Effector memory CD4-positive, alpha-beta T cell (primary cell): ENCODE data around the gene LMO7.

ENCODE experiments used
- DNase-seq, 3 donors: peaks; one replicate each; pipeline ENCODE4 v3.0.0-alpha.2; 2020
- H3K27ac ChIP-seq: 2 replicates; pipeline ENCODE4 v1.7.0; 2013; ENCODE audit warnings: mild to moderate bottlenecking, low read length, moderate library complexity; ENCODE audit not compliant: insufficient read depth, poor library complexity, severe bottlenecking
- H3K27me3 ChIP-seq: replicated peaks from 2 replicates; pipeline ENCODE4 v1.7.0; 2013; ENCODE audit warnings: mild to moderate bottlenecking, low read length; ENCODE audit not compliant: insufficient read depth, control insufficient read depth, poor library complexity, severe bottlenecking
- H3K36me3 ChIP-seq: 2 replicates; pipeline ENCODE4 v1.7.0; 2013; ENCODE audit warnings: mild to moderate bottlenecking, low read length, moderate library complexity; ENCODE audit not compliant: control insufficient read depth, insufficient read depth
- H3K4me1 ChIP-seq: 2 replicates; pipeline ENCODE4 v1.7.0; 2013; ENCODE audit warnings: low read length, mild to moderate bottlenecking; ENCODE audit not compliant: control insufficient read depth, insufficient read depth, poor library complexity, severe bottlenecking
- H3K4me3 ChIP-seq: 2 replicates; pipeline ENCODE4 v1.7.0; 2013; ENCODE audit warnings: low read length, low read depth, mild to moderate bottlenecking; ENCODE audit not compliant: insufficient read depth, poor library complexity, severe bottlenecking
- H3K9me3 ChIP-seq: 2 replicates; pipeline ENCODE4 v1.7.0; 2013; ENCODE audit warnings: mild to moderate bottlenecking, low read length, moderate library complexity; ENCODE audit not compliant: control insufficient read depth

LMO7 gene

DNA sequence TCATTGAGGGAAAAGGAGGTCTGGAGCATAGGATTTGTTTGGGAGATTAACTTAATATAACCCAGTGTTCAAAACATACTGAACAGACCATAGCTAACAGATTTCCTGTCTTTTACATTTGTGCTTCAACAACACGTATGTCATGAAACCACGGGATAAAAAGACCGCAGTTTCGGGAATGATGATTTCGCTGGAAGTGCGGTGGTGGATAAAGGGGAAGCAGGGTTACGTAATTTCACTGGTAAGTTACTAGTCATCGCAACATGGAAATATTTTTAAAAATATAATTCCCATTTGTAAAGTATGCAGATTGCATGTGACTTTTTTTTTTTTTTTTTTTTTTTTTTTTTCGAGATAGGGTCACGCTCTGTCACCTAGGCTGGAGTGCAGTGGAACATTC is 237.4 kb downstream of the LMO7 start:
- Histone ChIP-seq H3K27me3 (no peaks in the 10 kb centered on the region), H3K27ac (no peak overlapping the region), H3K4me1 (no peaks in the 10 kb centered on the region), H3K4me3 (no peak overlapping the region), H3K36me3 (no peaks in the 10 kb centered on the region), H3K9me3 (no peaks in the 10 kb centered on the region)
- no peak for DNase-seq

DNA sequence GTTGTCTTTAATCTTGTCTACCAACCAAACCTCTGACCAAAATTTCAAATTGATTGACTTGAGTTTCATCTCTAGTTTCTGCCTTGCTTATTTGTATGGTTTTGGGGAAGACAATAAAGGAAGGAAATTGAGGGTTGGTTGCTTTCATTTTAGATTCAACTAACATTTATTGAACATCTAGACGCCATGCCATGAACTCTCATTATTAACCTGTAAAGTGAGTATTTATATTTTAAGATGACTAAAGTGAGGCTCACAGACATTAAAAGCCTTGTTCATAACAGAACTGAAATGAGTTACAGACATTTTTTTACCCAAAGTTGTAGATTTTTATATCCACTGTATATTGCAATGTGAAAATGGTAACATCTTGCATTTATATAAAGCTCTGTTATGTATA is 239.3 kb downstream of the LMO7 start:
- H3K9me3 ChIP-seq, result no peaks in the 10 kb centered on the region
- H3K4me3 ChIP-seq, result no peak overlapping the region
- DNase-seq, result no peak
- H3K4me1 ChIP-seq, result no peaks in the 10 kb centered on the region
- H3K36me3 ChIP-seq, result no peaks in the 10 kb centered on the region
- H3K27ac ChIP-seq, result no peak overlapping the region
- H3K27me3 ChIP-seq, result no peaks in the 10 kb centered on the region

DNA sequence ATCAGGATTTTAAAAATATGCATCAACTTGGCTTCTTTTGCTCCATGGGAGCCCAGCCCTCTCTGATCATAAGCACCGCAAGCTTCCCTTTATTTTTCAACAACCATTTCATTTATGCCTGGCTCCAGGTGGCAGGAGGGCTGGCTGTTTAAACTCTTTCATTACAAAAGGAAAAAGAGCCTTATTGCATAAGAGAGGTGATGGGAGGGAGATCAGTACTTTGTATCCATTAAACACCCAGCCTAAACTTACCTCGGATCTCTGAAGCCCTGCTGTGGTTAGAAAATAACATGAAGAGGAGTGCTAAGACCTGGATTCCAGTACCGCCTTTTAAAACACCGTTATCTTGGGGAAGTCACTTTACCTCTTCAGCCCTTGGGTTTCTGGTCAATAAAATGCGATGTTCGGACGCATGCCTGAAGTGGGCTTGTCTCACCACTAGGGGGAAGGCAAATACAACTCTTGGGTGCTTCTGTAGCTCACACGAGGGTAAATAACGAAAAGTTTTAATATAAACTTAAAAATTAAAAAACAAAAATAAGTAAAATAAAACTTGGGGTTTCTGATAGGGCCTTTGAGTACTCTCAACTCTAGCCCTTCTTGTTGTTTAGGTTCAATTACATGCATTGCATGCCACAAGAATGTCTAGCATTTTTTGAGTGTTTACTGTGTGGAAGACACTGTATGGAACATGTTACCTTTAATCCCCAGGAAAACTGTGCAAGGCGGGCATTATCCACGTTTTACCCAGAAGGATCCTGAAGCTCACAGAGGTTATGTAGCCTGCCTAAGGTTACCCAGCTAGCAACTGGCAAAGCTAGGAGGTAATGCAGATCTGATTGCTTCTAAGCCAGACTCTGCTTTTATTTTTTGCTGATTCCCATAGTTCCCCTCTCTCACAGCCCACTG is 240.3 kb downstream of the LMO7 start:
- no peaks in the 10 kb centered on the region for H3K36me3 ChIP-seq
- H3K27ac ChIP-seq, result no peak overlapping the region

DNA sequence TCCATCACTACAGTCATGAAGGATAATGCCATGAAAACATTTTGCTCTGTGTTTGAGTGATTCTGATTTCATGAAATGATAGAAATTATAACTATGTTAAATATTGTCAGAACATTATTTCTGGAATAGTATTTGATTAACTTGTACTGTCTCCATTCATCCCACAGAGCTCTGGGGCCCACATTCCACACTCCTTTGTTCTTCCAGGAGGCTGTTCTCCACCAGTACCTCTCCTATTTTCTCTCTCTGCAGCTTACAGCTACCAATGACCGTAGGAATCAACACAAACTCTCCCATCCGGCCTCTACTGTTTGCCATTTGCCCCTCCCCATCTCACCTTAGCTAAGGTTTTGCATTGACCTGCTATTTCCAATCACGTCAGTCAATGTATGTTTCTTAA is 240.9 kb downstream of the LMO7 start:
- H3K4me3 ChIP-seq, result no peak overlapping the region
- no peaks in the 10 kb centered on the region for H3K36me3 ChIP-seq
- no peaks in the 10 kb centered on the region for H3K9me3 ChIP-seq
- no peaks in the 10 kb centered on the region for H3K27me3 ChIP-seq
- no peak overlapping the region for H3K27ac ChIP-seq
- no peak for DNase-seq
- H3K4me1 ChIP-seq, result no peaks in the 10 kb centered on the region

More for the DNA sequence above, 240.3 kb downstream of the LMO7 start:
- Histone ChIP-seq H3K4me3 (no peak overlapping the region), H3K4me1 (no peaks in the 10 kb centered on the region), H3K27me3 (no peaks in the 10 kb centered on the region), H3K9me3 (no peaks in the 10 kb centered on the region)
- peak; percentile 4 to 24 (median 5) for DNase-seq

DNA sequence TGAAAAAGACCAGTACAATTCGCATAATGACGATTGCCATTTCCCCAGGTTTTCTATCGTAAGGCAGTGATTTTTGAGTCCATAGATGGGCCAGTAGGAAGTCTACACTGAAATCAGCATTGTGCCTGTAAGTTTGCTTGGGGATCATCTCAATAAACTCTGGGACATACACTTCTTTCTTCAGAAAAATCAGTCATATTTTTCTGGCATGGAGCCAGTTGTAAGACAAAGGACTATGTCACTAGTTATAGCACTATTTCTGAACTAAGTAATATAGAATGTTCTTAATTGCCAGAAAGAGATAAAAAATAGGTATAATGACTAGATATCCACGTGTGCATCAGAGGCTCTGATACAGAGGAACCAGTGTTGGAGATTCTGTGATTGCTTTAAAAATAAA is 243.5 kb downstream of the LMO7 start:
- DNase-seq, result no peak
- Histone ChIP-seq H3K4me1 (no peaks in the 10 kb centered on the region), H3K4me3 (no peak overlapping the region), H3K27ac (no peak overlapping the region), H3K27me3 (no peaks in the 10 kb centered on the region), H3K36me3 (no peaks in the 10 kb centered on the region), H3K9me3 (no peaks in the 10 kb centered on the region)

DNA sequence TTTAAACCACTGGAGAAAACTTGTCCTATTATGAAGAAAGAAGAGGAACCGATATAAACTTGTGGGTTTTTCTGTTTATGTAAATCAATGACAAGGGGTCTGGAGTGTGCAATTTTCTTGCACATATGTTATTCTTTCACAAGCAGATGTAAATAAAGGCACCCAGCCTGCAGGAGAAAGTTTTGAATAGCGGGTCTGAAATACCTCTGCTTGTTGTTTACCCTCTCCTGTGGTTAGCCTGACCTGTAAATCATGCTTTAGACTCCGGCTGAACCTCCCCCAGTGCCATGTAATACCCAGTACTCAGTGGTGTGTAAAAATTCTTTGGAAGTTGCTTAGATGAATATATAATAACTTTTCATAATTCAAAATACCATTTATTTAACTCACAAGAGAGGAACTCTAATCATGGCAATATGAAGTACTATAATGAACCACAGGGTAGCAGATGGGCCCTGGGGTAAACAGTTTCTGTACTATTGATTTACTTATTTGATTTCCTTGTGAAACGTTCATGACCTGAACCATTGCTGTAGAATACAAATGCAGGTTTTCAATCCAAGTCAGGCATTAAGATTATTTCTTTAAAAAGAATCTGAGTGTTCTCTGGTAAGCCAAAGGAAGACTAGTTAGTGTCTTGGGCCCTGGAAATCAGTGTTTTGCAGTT is 245.1 kb downstream of the LMO7 start:
- H3K27ac ChIP-seq, result no peak overlapping the region
- H3K4me3 ChIP-seq, result no peak overlapping the region
- H3K36me3 ChIP-seq, result no peaks in the 10 kb centered on the region
- H3K9me3 ChIP-seq, result no peaks in the 10 kb centered on the region
- H3K27me3 ChIP-seq, result no peaks in the 10 kb centered on the region
- H3K4me1 ChIP-seq, result no peaks in the 10 kb centered on the region
- no peak for DNase-seq

DNA sequence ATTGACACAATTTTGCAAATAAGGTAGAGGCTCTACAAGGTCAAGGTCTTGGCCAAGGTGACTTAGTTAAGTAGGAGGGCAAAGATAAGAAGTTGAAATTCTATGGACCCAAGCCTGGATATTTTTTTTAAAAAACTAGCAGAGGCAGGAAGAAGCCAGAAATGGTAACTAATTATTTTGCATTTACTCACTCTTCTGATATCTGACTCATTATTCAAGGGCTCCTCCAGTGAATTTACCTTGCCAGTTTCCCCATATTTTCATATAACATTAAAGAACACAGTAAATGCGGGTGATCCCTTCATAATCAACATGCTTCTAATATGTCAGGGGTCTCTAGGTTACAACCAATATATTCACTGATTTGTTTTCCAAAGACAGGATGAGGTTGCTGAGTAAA is 246.1 kb downstream of the LMO7 start:
- DNase-seq, result no peak
- Histone ChIP-seq H3K4me1 (no peaks in the 10 kb centered on the region), H3K9me3 (no peaks in the 10 kb centered on the region), H3K36me3 (no peaks in the 10 kb centered on the region), H3K27me3 (no peaks in the 10 kb centered on the region), H3K4me3 (no peak overlapping the region), H3K27ac (no peak overlapping the region)

DNA sequence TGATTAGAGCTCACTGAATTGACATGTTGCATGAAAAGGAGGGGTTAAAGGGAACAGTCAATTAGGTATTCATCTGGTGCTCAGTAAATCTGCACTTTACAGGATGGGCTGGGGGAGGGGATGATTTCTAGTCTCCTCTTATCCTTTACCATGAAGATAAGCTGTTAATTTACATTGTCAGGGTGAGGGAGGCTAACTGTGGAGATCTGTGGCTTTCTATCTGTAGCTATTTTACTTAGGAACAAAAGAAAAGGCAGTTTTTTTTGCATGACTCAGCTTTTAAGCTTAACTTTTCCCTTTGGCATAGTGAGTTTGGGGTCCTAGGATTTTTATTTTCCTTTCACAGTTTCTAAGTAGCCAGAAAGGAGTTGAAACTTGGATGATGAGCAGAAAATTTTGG is 253.3 kb downstream of the LMO7 start:
- H3K9me3 ChIP-seq, result no peaks in the 10 kb centered on the region
- no peaks in the 10 kb centered on the region for H3K36me3 ChIP-seq
- no peaks in the 10 kb centered on the region for H3K27me3 ChIP-seq

DNA sequence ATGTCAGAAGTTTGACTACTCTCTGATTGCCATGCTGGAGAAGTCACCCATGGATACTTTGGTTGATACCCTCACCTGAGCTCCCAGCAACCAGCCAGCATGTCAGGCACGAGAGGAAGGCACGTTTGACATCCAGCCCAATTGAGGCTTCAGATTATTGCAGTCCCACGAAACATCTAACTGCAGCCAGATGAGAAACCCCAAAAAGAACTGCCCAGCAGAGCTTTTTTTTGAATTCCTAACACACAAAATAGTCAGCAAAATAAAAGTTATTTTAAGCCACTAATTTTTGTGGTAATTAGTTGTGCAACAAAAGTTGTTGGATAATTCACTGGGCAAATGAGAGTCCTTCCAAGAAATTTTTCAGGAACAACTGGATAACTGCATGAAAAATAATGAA is 259.0 kb downstream of the LMO7 start:
- no peaks in the 10 kb centered on the region for H3K4me1 ChIP-seq
- DNase-seq, result no peak
- H3K36me3 ChIP-seq, result no peaks in the 10 kb centered on the region
- H3K27me3 ChIP-seq, result no peaks in the 10 kb centered on the region
- no peak overlapping the region for H3K4me3 ChIP-seq
- no peaks in the 10 kb centered on the region for H3K9me3 ChIP-seq
- no peak overlapping the region for H3K27ac ChIP-seq

More for the DNA sequence above, 253.3 kb downstream of the LMO7 start:
- Histone ChIP-seq H3K4me3 (no peak overlapping the region), H3K4me1 (no peaks in the 10 kb centered on the region), H3K27ac (no peak overlapping the region)
- DNase-seq, result no peak

DNA sequence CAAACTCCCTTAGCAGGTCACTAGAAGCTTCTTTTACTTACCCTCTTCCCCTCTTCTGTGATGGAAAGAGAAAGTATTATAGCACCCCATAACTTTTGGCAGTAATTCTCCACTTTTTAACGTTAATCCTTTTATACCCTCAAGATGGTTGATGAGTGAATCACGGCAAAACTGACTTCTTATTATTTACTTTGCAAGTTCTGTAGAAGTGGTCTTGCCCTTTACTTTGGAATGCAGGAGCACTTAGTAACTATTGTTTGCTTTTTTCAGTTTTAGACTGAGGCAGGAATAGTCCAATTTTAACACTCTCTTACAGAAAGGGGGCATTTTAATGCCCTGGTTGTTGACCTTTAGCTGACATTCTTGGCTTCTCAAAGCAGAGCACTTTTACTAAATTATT is 260.1 kb downstream of the LMO7 start:
- Histone ChIP-seq H3K4me3 (no peak overlapping the region), H3K27me3 (no peaks in the 10 kb centered on the region), H3K4me1 (no peaks in the 10 kb centered on the region), H3K36me3 (no peaks in the 10 kb centered on the region), H3K9me3 (no peaks in the 10 kb centered on the region), H3K27ac (no peak overlapping the region)
- no peak for DNase-seq
